ENCODE data around the gene OR1F1.

OR1F1 gene

GRCh38 chr16:3144321-3144983, 43.6 kb upstream of the OR1F1 start:
- no peak overlapping the region for H3K4me3 ChIP-seq (ENCODE audit: low read length)
- no peaks in the 10 kb centered on the region for H3K9me2 ChIP-seq (replicated peaks; ENCODE audit: control insufficient read depth, low read length)
- no peaks in the 10 kb centered on the region for H4K20me1 ChIP-seq (ENCODE audit: control insufficient read depth, insufficient read depth, low read depth, low read length)
- H3F3A ChIP-seq (ENCODE audit: control insufficient read depth, insufficient read depth), result no peaks in the 10 kb centered on the region
- H3K27me3 ChIP-seq (ENCODE audit: control insufficient read depth, low read length), result peaks cover 5% of the 10 kb centered on the region; the same call in 1 of the 2 replicates
- no peak overlapping the region for H3K27ac ChIP-seq (ENCODE audit: low read depth, low read length)
- H3K9me3 ChIP-seq (ENCODE audit: control insufficient read depth, insufficient read depth, low read length), result no peaks in the 10 kb centered on the region
- peaks cover 5% of the 10 kb centered on the region; the same call in 1 of the 2 replicates for H3K36me3 ChIP-seq (ENCODE audit: control insufficient read depth, low read length)
- TF ChIP-seq, protein P1, sequence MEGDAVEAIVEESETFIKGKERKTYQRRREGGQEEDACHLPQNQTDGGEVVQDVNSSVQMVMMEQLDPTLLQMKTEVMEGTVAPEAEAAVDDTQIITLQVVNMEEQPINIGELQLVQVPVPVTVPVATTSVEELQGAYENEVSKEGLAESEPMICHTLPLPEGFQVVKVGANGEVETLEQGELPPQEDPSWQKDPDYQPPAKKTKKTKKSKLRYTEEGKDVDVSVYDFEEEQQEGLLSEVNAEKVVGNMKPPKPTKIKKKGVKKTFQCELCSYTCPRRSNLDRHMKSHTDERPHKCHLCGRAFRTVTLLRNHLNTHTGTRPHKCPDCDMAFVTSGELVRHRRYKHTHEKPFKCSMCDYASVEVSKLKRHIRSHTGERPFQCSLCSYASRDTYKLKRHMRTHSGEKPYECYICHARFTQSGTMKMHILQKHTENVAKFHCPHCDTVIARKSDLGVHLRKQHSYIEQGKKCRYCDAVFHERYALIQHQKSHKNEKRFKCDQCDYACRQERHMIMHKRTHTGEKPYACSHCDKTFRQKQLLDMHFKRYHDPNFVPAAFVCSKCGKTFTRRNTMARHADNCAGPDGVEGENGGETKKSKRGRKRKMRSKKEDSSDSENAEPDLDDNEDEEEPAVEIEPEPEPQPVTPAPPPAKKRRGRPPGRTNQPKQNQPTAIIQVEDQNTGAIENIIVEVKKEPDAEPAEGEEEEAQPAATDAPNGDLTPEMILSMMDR (IDR thresholded peaks at IDR 0.05; ENCODE audit: low read depth, low read length, poor library complexity, severe bottlenecking), result no peak
- no peak for TF ChIP-seq EZH2phosphoT487 (IDR thresholded peaks at IDR 0.05; ENCODE audit: borderline replicate concordance, low read length)
- no peak overlapping the region for H3K4me2 ChIP-seq (ENCODE audit: low read length)
- H3K4me1 ChIP-seq (ENCODE audit: control insufficient read depth, low read length), result peaks cover 5% of the 10 kb centered on the region
- H3K79me2 ChIP-seq (ENCODE audit: control insufficient read depth, low read length), result no peaks in the 10 kb centered on the region

GRCh38 chr16:3145151-3145550, 42.9 kb upstream of the OR1F1 start:
- Histone ChIP-seq H3K9me3 (ENCODE audit: control insufficient read depth, insufficient read depth, low read length) (no peaks in the 10 kb centered on the region), H3K27me3 (ENCODE audit: control insufficient read depth, low read length) (peaks cover 5% of the 10 kb centered on the region; the same call in 1 of the 2 replicates), H3F3A (ENCODE audit: control insufficient read depth, insufficient read depth) (no peaks in the 10 kb centered on the region), H3K36me3 (ENCODE audit: control insufficient read depth, low read length) (peaks cover 5% of the 10 kb centered on the region; the same call in 1 of the 2 replicates), H4K20me1 (ENCODE audit: control insufficient read depth, insufficient read depth, low read depth, low read length) (no peaks in the 10 kb centered on the region), H3K4me1 (ENCODE audit: control insufficient read depth, low read length) (peaks cover 12% of the 10 kb centered on the region), H3K4me3 (ENCODE audit: low read length) (no peak overlapping the region), H3K79me2 (ENCODE audit: control insufficient read depth, low read length) (no peaks in the 10 kb centered on the region), H3K4me2 (ENCODE audit: low read length) (no peak overlapping the region), H3K27ac (ENCODE audit: low read depth, low read length) (no peak overlapping the region), H3K9me2 (replicated peaks; ENCODE audit: control insufficient read depth, low read length) (no peaks in the 10 kb centered on the region)
- TF ChIP-seq, protein P1 (IDR thresholded peaks at IDR 0.05; ENCODE audit: low read depth, low read length, poor library complexity, severe bottlenecking), result no peak
- no peak for TF ChIP-seq EZH2phosphoT487 (IDR thresholded peaks at IDR 0.05; ENCODE audit: borderline replicate concordance, low read length)

DNA sequence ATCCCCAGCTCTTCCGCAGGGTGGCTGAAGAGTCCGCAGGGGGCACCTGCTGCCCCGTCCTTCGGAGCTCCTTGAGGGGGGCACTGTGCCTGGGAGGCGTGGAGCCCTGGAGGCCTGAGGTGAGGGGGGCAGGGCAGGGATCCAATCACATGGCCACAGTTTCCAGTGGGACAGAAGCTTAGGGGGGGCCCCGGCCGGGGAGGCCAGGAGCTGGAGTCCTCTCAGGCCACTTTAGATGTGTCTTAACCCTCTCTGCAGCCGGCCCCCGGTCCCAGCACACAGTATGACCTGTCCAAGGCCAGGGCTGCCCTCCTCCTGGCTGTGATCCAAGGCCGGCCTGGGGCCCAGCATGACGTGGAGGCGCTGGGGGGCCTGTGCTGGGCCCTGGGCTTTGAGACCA, 42.3 kb upstream of the OR1F1 start:
- H3K4me2 ChIP-seq (ENCODE audit: low read length), result no peak overlapping the region

More for the DNA sequence above, 42.3 kb upstream of the OR1F1 start:
- Histone ChIP-seq H3F3A (ENCODE audit: control insufficient read depth, insufficient read depth) (no peaks in the 10 kb centered on the region), H3K27ac (ENCODE audit: low read depth, low read length) (no peak overlapping the region), H3K27me3 (ENCODE audit: control insufficient read depth, low read length) (peaks cover 5% of the 10 kb centered on the region; the same call in 1 of the 2 replicates), H3K79me2 (ENCODE audit: control insufficient read depth, low read length) (no peaks in the 10 kb centered on the region), H3K4me1 (ENCODE audit: control insufficient read depth, low read length) (peaks cover 13% of the 10 kb centered on the region), H3K9me3 (ENCODE audit: control insufficient read depth, insufficient read depth, low read length) (no peaks in the 10 kb centered on the region), H3K4me3 (ENCODE audit: low read length) (no peak overlapping the region), H3K9me2 (replicated peaks; ENCODE audit: control insufficient read depth, low read length) (no peaks in the 10 kb centered on the region), H3K36me3 (ENCODE audit: control insufficient read depth, low read length) (peaks cover 5% of the 10 kb centered on the region; the same call in 1 of the 2 replicates), H4K20me1 (ENCODE audit: control insufficient read depth, insufficient read depth, low read depth, low read length) (no peaks in the 10 kb centered on the region)
- TF ChIP-seq, protein P1 (IDR thresholded peaks at IDR 0.05; ENCODE audit: low read depth, low read length, poor library complexity, severe bottlenecking), result no peak
- no peak for TF ChIP-seq EZH2phosphoT487 (IDR thresholded peaks at IDR 0.05; ENCODE audit: borderline replicate concordance, low read length)

All from DOHH2 (cell line).